Activated CD4-positive, alpha-beta T cell treated with anti-CD3 and anti-CD28 coated beads for 1 hour (primary cell): ENCODE data around the gene ITGA7.
"Not testable (repeated sequence)": the region's sequence is repeated elsewhere in the genome, so short reads cannot be mapped to it uniquely, and the experiment has no call there.

Experiments
- DNase-seq: peaks from one replicate; pipeline ENCODE4 v3.0.0-alpha.2; 2020

The ITGA7 gene

DNA sequence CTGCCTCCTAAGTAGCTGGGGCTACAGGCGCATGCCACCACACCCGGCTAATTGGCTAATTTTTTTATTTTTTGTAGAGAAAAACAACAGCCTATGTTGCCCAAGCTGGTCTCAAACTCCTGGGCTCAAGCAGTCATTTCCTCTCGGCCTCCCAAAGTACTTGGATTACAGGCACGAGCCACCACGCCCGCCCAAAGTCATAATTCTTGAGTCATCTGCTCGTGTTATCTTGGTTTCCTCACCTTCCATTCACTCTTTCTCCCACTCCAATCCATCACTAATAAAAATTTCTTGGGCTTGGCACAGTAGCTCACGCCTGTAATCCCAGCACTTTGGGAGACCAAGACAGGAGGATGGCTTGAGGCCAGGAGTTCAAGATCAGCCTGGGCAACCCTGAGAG is 32.0 kb downstream of the ITGA7 start:
- no peak for DNase-seq

- DNase-seq: no peak
Observed at GRCh38 chr12:55673638-55674037, 34.1 kb downstream of the ITGA7 start.

DNA sequence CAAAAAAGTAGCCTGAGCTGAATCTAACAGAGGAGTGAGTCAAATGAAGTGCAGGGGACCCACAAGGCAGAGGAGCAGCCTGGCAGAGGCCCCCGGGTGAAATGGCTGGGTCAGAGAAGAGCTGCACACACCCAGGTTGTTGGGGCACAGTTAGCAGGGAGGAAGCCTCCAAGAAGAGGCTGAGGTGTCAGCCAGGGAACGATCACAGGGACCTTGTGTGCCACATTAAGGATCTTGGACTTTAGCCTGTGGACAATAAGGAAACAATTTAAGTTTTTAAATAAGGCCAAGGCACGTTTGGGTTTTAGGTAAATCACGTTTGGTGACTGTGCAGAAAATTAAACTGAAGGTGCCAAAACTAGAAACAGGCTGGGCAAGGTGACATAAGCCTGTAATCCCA is 36.0 kb downstream of the ITGA7 start:
- DNase-seq: no peak

- no peak for DNase-seq
Observed at GRCh38 chr12:55670276-55670675, 37.4 kb downstream of the ITGA7 start.

- DNase-seq: no peak
Observed at GRCh38 chr12:55666508-55666907, 41.2 kb downstream of the ITGA7 start.

GRCh38 chr12:55664826-55665225 is 42.9 kb downstream of the ITGA7 start:
- no peak for DNase-seq

DNA sequence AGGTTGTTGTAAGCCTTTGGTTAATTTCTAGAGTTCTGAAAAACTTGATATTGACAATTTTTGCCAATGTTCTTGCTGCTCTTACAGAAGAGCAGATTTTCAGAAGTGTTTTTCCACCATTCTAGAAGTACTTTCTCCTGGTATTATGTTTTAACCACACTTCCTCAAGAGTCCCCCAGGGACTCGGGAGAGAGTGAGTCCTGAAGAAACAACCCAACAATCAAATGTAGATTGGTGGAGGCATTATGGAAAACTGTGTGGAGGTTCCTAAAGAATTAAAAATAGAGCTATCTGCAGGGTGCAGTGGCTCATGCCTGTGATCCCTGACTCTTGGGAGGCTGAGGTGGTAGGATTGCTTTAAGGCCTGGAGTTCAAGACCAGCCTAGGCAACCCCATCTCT is 44.3 kb downstream of the ITGA7 start:
- no peak for DNase-seq

DNA sequence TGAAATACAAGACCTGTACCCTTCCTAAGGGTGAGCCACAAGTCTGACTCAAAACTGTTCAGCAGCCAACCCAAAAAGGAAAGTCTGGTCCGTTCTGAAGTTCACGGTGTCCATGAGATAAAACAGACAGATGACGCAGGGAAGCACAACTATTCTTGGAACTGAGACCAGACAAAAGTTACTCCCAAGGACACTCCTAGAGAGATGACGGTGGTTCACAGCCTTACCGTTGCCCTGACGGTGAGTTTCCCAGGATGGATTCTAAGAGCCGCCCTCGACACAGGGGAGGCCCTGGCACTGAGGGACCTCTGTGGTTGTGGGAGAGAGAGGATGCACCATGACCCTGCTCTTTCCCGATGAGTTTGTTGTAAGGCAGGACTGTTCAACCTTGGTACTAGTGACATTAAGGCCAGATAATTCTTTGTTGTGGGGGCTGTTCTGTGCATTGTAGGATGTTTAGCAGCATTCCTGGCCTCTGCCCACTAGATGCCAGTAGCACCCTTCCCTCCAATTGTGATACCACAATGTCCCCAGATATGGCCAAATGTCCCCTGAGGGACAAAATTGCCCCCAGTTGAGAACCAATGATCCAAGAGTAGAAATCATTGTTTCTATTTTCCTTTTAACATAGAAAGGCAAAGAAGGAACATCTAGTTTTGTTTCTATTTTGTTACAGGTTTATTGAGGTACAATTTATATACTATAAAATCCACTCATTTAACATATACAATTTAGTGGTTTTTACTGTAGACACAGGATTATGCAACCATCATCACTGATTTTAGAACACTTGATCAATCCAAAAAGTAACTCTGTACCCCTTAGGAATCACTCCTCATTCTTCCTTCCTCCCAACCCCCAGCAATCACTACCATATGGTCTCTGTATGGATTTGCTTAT is 48.0 kb downstream of the ITGA7 start:
- DNase-seq: no peak

DNA sequence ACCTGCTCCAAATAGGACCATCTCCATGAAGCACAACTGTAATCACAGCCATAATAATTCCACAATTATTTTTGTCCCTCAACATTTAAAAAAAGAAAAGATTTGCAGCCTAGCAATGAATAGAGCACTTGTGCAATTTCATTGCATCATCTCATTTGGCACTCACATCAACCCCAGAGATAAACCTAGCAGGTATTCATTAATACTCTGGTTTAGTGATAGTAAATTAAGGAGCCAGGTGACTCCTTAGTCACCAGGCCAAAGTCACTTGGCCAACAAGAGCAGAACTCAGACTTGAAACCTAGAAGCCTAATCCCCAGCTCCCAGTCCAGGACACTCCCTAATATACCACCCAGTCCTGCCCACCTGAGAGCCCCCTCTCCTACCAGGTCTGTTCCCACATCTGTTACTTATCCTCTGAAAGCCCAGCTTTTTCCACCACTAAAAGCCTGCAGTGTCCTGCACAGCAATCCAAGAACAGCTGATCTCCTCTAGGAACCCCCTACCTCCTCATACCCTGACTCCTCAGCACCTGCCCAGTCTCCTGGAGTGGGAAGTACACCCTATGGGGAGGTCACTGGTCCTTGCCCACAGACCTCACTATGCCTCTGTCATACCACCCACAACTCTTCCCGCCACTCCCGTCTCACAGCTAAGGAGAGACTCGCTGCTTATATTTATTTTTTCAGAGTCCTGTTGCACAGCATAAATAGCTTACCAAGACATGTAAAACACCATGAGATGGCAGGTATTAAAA is 48.9 kb downstream of the ITGA7 start:
- DNase-seq: no peak

DNA sequence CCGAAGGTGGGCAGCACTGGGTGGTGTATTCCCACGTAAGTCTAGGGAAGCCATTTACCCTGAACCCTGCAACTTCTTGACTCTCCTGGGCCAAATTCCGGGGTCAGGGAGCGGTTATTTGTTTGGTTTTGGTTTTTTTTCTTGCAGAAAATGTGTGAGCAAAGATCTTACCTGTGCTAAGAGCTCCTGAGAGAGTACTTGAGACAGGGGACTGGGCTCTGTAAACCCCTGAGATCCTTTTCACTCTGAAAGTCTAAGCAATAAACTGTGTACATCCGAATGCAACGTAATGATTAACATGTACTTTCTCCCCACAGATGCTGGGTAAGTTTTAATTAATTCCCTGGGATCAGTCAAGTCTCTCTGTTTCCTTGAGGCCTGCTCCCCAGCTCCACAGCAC is 49.5 kb downstream of the ITGA7 start:
- no peak for DNase-seq

GRCh38 chr12:55657212-55657611 is 50.5 kb downstream of the ITGA7 start:
- DNase-seq: no peak

GRCh38 chr12:55654511-55655214 is 53.0 kb downstream of the ITGA7 start:
- DNase-seq: no peak

DNA sequence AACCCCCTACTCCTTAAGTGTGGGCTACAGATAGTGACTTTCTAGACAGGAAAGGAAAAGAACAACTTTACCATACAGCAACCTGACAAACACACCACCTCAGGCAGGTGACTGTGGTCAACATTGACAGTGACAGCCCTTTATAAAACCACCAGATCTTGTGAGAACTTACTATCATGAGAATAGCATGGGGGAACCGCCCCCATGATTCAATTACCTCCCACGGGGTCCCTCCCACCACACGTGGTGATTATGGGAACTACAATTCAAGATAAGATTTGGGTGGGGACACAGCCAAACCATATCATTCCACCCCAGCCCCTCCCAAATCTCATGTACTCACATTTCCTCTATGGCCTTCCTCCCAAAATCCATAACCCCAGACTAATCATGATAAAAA is 54.7 kb downstream of the ITGA7 start:
- DNase-seq: no peak

- no peak for DNase-seq
Observed at GRCh38 chr12:55652352-55652751, 55.4 kb downstream of the ITGA7 start.

DNA sequence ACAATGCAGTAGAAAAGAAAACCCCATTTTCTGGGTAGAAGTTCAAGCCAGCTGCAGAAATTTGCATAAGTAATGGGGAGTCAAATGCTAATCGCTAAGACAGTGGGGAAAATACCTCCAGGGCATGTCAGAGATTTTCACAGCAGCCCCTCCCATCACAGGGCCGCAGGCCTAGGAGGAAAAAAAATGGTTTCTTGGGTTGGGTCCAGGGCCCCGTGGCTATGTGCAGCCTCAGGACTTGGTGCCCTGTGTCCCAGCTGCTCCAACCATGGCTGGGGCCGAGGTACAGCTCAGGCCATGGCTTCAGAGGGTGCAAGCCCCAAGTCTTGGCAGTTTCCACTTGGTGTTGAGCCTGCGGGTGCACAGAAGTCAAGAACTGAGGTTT is 56.4 kb downstream of the ITGA7 start:
- no peak for DNase-seq

- not testable (repeated sequence) for DNase-seq
Observed at GRCh38 chr12:55650620-55651298, 56.9 kb downstream of the ITGA7 start.

GRCh38 chr12:55647027-55647426 is 60.7 kb downstream of the ITGA7 start:
- DNase-seq: no peak

GRCh38 chr12:55644591-55644990 is 63.1 kb downstream of the ITGA7 start:
- DNase-seq: no peak

DNA sequence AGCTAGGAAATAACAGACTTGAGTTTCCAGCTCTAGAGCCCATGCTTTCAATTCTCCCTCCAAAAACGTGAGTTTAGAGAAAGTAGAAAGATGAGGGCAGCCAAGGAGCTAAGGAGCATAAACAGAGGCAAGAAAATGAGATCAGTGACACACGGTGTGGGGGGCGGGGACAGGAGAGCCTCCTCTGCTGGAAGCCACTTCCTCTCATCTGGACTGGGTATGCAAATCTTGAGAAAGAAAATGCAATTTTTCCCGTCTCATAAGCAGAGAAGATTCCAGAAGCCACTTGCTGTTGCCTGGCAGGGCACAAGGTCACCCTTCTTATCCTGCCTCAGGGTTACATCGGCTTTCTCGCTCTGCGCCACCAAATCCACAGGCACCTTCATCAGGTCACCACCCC is 65.0 kb downstream of the ITGA7 start:
- DNase-seq: no peak

- no peak for DNase-seq
Observed at GRCh38 chr12:55642267-55642666, 65.4 kb downstream of the ITGA7 start.

DNA sequence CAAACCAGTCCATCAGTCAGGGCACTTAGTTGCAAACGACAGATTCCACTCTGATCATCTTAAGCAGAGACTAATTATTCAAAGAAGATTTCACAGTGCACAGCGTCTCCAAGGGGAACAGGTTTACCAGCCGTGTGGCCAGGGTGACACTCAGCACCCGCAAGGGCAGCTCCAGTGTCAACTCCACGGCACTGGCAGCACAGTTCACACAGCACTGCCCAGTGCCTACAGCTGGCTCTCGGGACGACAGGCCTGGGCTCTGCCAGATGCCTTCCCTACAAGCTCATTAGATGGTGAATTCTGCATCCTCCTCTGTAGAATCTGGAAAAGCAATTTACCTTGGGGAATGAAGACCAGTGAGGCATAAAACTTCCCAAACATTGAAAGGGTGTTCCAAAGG is 66.1 kb downstream of the ITGA7 start:
- DNase-seq: no peak

GRCh38 chr12:55637467-55637866 is 70.2 kb downstream of the ITGA7 start:
- DNase-seq: no peak

GRCh38 chr12:55636853-55637252 is 70.9 kb downstream of the ITGA7 start, which contains the start of gene OR10P1:
TSS of gene OR10P1 (plus strand) at chr12:55636892. CDS start at chr12:55636892, 0 bp downstream.
- no peak for DNase-seq
